Ectodermal cell (in vitro differentiated cells): ENCODE results near the gene RNF169.

ENCODE experiments used
- H3K27ac ChIP-seq: 2 replicates; pipeline ENCODE4 v1.7.0; 2013; ENCODE audit warnings: mild to moderate bottlenecking, low read depth, low read length; ENCODE audit not compliant: insufficient read depth, poor library complexity, severe bottlenecking
- H3K27me3 ChIP-seq: 2 replicates; pipeline ENCODE4 v1.7.0; 2013; ENCODE audit warnings: mild to moderate bottlenecking, low read length; ENCODE audit not compliant: insufficient read depth, control insufficient read depth, poor library complexity, severe bottlenecking
- H3K36me3 ChIP-seq: one replicate; pipeline ENCODE4 v1.7.0; 2013; ENCODE audit warnings: low read length; ENCODE audit not compliant: control insufficient read depth, insufficient read depth
- H3K4me1 ChIP-seq: one replicate; pipeline ENCODE4 v1.7.0; 2013; ENCODE audit warnings: low read length; ENCODE audit not compliant: control insufficient read depth, insufficient read depth
- H3K4me3 ChIP-seq: 2 replicates; pipeline ENCODE4 v1.7.0; 2013; ENCODE audit warnings: low read depth, low read length, control low read depth; ENCODE audit not compliant: insufficient read depth
- H3K9me3 ChIP-seq: 2 replicates; pipeline ENCODE4 v1.7.0; 2013; ENCODE audit warnings: mild to moderate bottlenecking, low read length, moderate library complexity; ENCODE audit not compliant: control insufficient read depth
- WGBS, 2 experiments: methylation state at CpG; one replicate each; pipeline ENCODE4 v1.1.7; 2013; ENCODE audit warnings: missing lambda C conversion rate in 2 of 2; 5-methylcytosine and 5-hydroxymethylcytosine counted together

The RNF169 gene

GRCh38 chr11:74783241-74783871 lies 34.7 kb downstream of the RNF169 start:
- WGBS, 2 experiments, result 90 to 100% methylated on average over 1 of the region's 2 CpGs
- Histone ChIP-seq H3K4me3 (no peak overlapping the region), H3K9me3 (no peaks in the 10 kb centered on the region), H3K4me1 (no peaks in the 10 kb centered on the region), H3K36me3 (no peaks in the 10 kb centered on the region), H3K27me3 (no peaks in the 10 kb centered on the region), H3K27ac (no peak overlapping the region)

DNA sequence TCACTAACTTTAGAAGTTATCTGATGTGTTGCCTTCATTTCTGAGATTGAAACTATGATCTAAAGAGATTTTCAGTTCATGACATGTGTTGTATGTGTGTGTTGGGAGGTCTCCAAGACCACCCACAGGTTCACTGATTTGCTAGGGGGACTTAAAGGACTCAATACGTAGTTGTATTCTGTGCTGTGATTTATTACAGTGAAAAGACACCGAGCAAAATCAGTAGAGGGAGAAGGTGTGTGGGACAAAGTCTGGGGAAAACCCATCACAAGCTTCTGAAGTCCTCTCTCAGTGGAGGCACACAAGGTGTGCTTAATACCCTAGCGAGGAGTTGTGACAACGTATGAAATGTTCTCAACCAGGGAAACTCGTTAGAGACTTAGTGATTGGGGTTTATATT lies 35.6 kb downstream of the RNF169 start:
- no peak overlapping the region for H3K27ac ChIP-seq
- H3K9me3 ChIP-seq, result no peaks in the 10 kb centered on the region
- WGBS, 2 experiments, result 89 to 90% methylated on average over 5 of the region's 5 CpGs
- no peaks in the 10 kb centered on the region for H3K4me1 ChIP-seq
- no peaks in the 10 kb centered on the region for H3K36me3 ChIP-seq
- no peaks in the 10 kb centered on the region for H3K27me3 ChIP-seq
- no peak overlapping the region for H3K4me3 ChIP-seq

DNA sequence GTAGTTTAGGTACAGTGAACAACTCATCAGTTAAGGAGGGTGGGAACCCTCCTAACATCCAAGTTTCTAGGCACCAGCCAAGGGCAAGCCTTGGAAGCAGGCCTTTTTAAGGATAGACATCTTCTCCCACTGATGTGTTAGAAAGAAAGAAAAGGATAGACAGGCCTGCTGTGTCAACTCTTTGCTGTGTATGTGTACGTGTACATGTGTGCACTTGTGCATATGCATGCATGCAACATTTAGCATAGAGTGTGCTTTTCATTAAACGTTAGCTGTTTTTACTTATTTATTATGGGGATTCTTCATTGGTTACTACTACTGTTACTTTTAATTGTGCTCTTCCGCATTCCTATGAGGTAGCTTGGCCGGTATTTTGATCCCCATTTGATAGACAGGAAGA lies 36.1 kb downstream of the RNF169 start:
- 79 to 91% methylated on average over 1 to 2 of the region's 4 CpGs for WGBS, 2 experiments

GRCh38 chr11:74786574-74786973 lies 37.9 kb downstream of the RNF169 start:
- no peak overlapping the region for H3K4me3 ChIP-seq
- H3K36me3 ChIP-seq, result peaks cover 13% of the 10 kb centered on the region
- no peak overlapping the region for H3K27ac ChIP-seq
- no peaks in the 10 kb centered on the region for H3K27me3 ChIP-seq
- H3K4me1 ChIP-seq, result no peaks in the 10 kb centered on the region
- no peaks in the 10 kb centered on the region for H3K9me3 ChIP-seq

More for the DNA sequence above, 36.1 kb downstream of the RNF169 start:
- no peak overlapping the region for H3K27ac ChIP-seq
- H3K36me3 ChIP-seq, result no peaks in the 10 kb centered on the region
- no peaks in the 10 kb centered on the region for H3K4me1 ChIP-seq
- H3K9me3 ChIP-seq, result no peaks in the 10 kb centered on the region
- no peak overlapping the region for H3K4me3 ChIP-seq
- H3K27me3 ChIP-seq, result no peaks in the 10 kb centered on the region

GRCh38 chr11:74791333-74792100 lies 42.9 kb downstream of the RNF169 start:
- no peaks in the 10 kb centered on the region for H3K4me1 ChIP-seq
- H3K27ac ChIP-seq, result no peak overlapping the region
- no peaks in the 10 kb centered on the region for H3K9me3 ChIP-seq
- no peak overlapping the region for H3K4me3 ChIP-seq
- 85% methylated on average over 9 of the region's 9 CpGs for WGBS, 2 experiments
- no peaks in the 10 kb centered on the region for H3K27me3 ChIP-seq
- H3K36me3 ChIP-seq, result peaks cover 19% of the 10 kb centered on the region

GRCh38 chr11:74806267-74806666 lies 57.6 kb downstream of the RNF169 start:
- Histone ChIP-seq H3K9me3 (no peaks in the 10 kb centered on the region), H3K4me3 (no peak overlapping the region), H3K27ac (no peak overlapping the region), H3K4me1 (no peaks in the 10 kb centered on the region), H3K36me3 (no peaks in the 10 kb centered on the region), H3K27me3 (no peaks in the 10 kb centered on the region)
- WGBS, 2 experiments, result 96 to 97% methylated on average over 2 to 3 of the region's 3 CpGs

GRCh38 chr11:74809801-74810200 lies 61.2 kb downstream of the RNF169 start:
- H3K36me3 ChIP-seq, result no peaks in the 10 kb centered on the region
- no peaks in the 10 kb centered on the region for H3K4me1 ChIP-seq

DNA sequence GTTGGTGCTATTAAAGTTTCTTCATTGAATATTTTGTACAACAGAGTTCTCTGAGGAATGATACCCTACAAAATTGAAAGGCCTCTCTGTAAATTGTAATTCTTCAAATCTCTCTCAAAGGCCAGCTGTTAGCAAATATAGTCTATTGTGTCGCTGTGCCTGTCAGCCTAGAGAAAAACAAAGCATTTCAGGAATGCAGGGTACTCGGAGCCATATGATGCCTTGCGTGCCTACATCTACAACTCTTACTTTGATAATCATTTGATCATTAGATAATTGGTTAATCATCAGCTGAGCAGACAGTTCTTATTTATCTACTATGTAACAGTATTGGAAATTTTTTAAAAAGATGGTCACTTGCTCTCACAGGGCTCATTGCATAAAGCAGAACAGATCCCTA lies 67.3 kb downstream of the RNF169 start:
- 73 to 85% methylated on average over 3 of the region's 3 CpGs for WGBS, 2 experiments
- Histone ChIP-seq H3K4me3 (no peak overlapping the region), H3K4me1 (no peaks in the 10 kb centered on the region), H3K27me3 (no peaks in the 10 kb centered on the region), H3K36me3 (no peaks in the 10 kb centered on the region), H3K9me3 (no peaks in the 10 kb centered on the region), H3K27ac (no peak overlapping the region)

More at GRCh38 chr11:74809801-74810200, 61.2 kb downstream of the RNF169 start:
- no peaks in the 10 kb centered on the region for H3K9me3 ChIP-seq
- no peaks in the 10 kb centered on the region for H3K27me3 ChIP-seq
- H3K27ac ChIP-seq, result no peak overlapping the region
- H3K4me3 ChIP-seq, result no peak overlapping the region

GRCh38 chr11:74816664-74817063 lies 68.0 kb downstream of the RNF169 start:
- 88 to 91% methylated on average over 2 of the region's 2 CpGs for WGBS, 2 experiments
- H3K4me1 ChIP-seq, result no peaks in the 10 kb centered on the region
- no peaks in the 10 kb centered on the region for H3K27me3 ChIP-seq
- H3K36me3 ChIP-seq, result no peaks in the 10 kb centered on the region
- no peak overlapping the region for H3K27ac ChIP-seq
- no peaks in the 10 kb centered on the region for H3K9me3 ChIP-seq
- H3K4me3 ChIP-seq, result no peak overlapping the region

DNA sequence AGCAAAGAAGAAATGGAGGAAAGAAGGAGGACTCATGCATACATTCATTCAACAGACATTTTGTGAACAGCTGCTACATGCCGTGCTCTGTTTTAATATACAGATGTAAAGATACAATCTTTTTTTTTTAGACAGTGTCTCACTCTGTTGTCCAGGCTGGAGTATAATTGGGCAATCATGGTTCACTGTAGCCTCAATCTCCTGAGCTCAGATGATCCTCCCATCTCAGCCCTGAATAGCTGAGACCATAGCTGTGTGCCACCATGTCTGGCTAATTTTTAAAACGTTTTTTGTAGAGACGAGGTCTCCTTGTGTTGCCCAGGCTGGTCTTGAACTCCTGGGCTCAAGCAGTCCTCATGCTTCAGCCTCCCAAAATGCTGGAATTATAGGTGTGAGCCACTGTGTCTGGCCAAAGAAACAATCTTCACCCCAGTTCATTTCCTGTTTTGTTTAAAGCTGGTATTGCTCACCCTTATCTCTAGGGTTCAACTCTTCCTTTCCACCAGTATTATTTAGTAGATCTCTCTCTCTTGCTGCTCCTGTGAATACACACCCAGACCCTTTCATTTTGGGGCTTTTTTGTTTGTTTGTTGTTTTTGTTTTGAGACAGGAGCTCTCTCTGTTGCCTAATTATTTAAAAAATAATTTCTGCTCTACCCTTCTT lies 69.8 kb downstream of the RNF169 start:
- Histone ChIP-seq H3K4me1 (no peaks in the 10 kb centered on the region), H3K27me3 (no peaks in the 10 kb centered on the region), H3K4me3 (no peak overlapping the region), H3K27ac (no peak overlapping the region), H3K9me3 (no peaks in the 10 kb centered on the region), H3K36me3 (peaks cover 4% of the 10 kb centered on the region)
- WGBS, 2 experiments, result 69 to 77% methylated on average over 3 of the region's 3 CpGs
